IPS-20b (cell line): ENCODE measurements around the gene OR8D1.

ENCODE experiments used
- H3K27ac ChIP-seq: one replicate; pipeline ENCODE4 v1.5.1; 2013; ENCODE audit warnings: low read length
- H3K27me3 ChIP-seq: 2 replicates; pipeline ENCODE4 v1.6.1; 2013; ENCODE audit warnings: mild to moderate bottlenecking, low read length, inconsistent platforms; ENCODE audit not compliant: insufficient read depth
- H3K36me3 ChIP-seq: 2 replicates; pipeline ENCODE4 v1.6.1; 2013; ENCODE audit warnings: low read depth, mild to moderate bottlenecking, inconsistent platforms, low read length, moderate library complexity; ENCODE audit not compliant: insufficient read depth
- H3K4me1 ChIP-seq: 2 replicates; pipeline ENCODE4 v1.6.1; 2013; ENCODE audit warnings: mild to moderate bottlenecking, control low read depth, inconsistent platforms, low read length, moderate library complexity; ENCODE audit not compliant: insufficient read depth
- H3K4me3 ChIP-seq: 2 replicates; pipeline ENCODE4 v1.5.1; 2013; ENCODE audit warnings: mild to moderate bottlenecking, low read length, inconsistent platforms
- H3K9ac ChIP-seq: 2 replicates; pipeline ENCODE4 v1.6.1; 2013; ENCODE audit warnings: low read depth, mild to moderate bottlenecking, inconsistent platforms, low read length, moderate library complexity
- H3K9me3 ChIP-seq: 2 replicates; pipeline ENCODE4 v1.6.1; 2013; ENCODE audit warnings: mild to moderate bottlenecking, low read depth, low read length, inconsistent platforms; ENCODE audit not compliant: insufficient read depth

OR8D1 gene

GRCh38 chr11:124313849-124314248, at the start of gene OR8D1:
TSS of gene OR8D1 (minus strand) at chr11:124313949. CDS start at chr11:124310766, 3,183 bp downstream.
- no peak within 1 kb of the TSS for H3K9ac ChIP-seq
- H3K27me3 ChIP-seq = no peaks in the 10 kb centered on the region
- H3K4me1 ChIP-seq = no peaks in the 10 kb centered on the region
- H3K4me3 ChIP-seq = no peak within 1 kb of the TSS
- H3K9me3 ChIP-seq = no peaks in the 10 kb centered on the region
- no peaks in the 10 kb centered on the region for H3K36me3 ChIP-seq
- no peak within 1 kb of the TSS for H3K27ac ChIP-seq

DNA sequence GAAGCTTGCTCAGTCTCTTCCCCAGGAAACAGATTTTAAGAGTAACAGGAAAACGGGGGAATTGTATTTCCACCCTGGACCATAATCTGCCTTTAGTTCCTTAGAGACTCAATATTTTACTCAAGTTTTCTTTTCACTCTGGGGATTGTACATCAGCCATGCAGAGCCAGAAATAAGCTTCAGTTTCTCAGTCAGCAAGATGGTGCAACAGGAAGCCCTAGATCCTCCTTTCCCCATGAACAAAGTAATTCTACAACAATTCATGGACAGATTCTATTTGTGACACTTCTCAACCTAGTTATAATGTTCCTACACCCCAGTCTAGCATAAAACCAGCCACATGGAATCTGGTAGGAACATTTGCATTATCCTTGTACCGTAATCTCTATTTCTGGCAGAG, 45.8 kb upstream of the OR8D1 start:
- H3K36me3 ChIP-seq = no peaks in the 10 kb centered on the region
- H3K4me1 ChIP-seq = no peaks in the 10 kb centered on the region
- no peaks in the 10 kb centered on the region for H3K27me3 ChIP-seq
- H3K9ac ChIP-seq = no peak overlapping the region
- no peak overlapping the region for H3K4me3 ChIP-seq
- H3K27ac ChIP-seq = no peak overlapping the region
- H3K9me3 ChIP-seq = no peaks in the 10 kb centered on the region

DNA sequence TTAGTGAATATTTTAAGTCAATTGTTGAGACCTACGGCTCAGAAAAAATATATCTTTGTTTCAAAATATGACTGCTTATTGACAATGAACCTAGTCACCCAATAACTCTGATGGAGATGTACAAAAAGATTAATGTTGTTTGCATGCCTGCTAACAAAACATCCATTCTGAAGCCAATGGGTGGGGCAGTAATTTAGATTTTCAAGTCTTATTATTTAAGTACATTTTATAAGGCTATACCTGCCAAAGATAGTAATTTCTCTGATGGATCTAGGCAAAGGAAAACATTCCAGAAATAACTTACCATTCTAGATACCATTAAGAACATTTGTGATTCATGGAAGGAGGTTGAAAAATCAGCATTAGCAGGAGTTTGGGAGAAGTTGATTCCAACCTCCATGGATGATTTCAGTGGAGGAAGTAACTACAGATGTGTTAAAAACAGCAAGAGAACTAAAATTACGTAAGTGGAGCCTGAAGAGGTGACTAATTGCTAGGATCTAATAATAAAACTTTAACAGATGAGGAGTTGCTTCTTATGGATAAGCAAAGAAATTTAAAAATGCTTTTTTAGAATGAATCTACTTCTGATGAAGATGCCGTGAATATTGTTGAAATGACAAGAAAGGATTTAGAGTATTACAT, 32.7 kb upstream of the OR8D1 start:
- H3K36me3 ChIP-seq = no peaks in the 10 kb centered on the region
- H3K4me3 ChIP-seq = no peak overlapping the region
- no peak overlapping the region for H3K27ac ChIP-seq
- no peak overlapping the region for H3K9ac ChIP-seq
- H3K4me1 ChIP-seq = no peaks in the 10 kb centered on the region
- H3K27me3 ChIP-seq = no peaks in the 10 kb centered on the region
- no peaks in the 10 kb centered on the region for H3K9me3 ChIP-seq

DNA sequence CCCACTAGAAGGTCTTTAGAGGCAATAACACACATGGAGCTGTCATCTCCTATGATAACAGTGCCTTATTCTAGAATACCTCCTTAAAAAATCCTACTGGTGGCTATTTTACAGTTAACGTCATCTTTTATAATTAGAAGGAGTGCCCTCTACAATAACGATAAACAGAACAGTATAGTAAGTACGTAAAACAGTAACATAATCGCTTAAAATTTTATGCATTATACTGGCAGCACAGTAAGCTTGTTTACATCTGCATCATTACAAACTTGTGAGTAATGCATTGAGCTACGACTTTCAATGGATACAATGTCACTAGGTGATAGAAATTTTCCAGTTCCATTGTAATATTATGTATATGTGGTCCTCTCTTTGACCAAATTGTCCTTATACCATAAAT, 30.6 kb upstream of the OR8D1 start:
- Histone ChIP-seq H3K4me3 (no peak overlapping the region), H3K27me3 (no peaks in the 10 kb centered on the region), H3K36me3 (no peaks in the 10 kb centered on the region), H3K4me1 (no peaks in the 10 kb centered on the region), H3K9ac (no peak overlapping the region), H3K27ac (no peak overlapping the region), H3K9me3 (no peaks in the 10 kb centered on the region)

DNA sequence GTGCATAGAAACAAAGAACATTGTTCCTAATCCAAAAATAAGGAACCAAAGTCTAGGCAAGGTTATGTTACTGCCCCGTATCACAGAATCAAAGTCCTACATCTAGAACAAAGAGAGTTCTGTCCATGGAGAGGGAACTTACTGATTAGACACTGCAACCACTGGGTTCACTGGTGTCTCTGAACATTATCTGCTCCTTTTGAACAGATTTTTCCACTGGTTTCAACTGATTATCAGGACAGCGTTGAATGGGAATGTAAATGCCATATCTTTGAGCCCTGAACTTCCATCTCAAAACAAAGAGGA, 26.3 kb upstream of the OR8D1 start:
- no peaks in the 10 kb centered on the region for H3K4me1 ChIP-seq
- H3K9ac ChIP-seq = no peak overlapping the region
- no peaks in the 10 kb centered on the region for H3K9me3 ChIP-seq
- no peak overlapping the region for H3K4me3 ChIP-seq
- H3K27ac ChIP-seq = no peak overlapping the region
- H3K27me3 ChIP-seq = no peaks in the 10 kb centered on the region
- H3K36me3 ChIP-seq = no peaks in the 10 kb centered on the region

GRCh38 chr11:124339396-124340141, 25.8 kb upstream of the OR8D1 start:
- Histone ChIP-seq H3K9ac (no peak overlapping the region), H3K27me3 (no peaks in the 10 kb centered on the region), H3K4me3 (no peak overlapping the region), H3K9me3 (no peaks in the 10 kb centered on the region), H3K4me1 (no peaks in the 10 kb centered on the region), H3K36me3 (no peaks in the 10 kb centered on the region), H3K27ac (no peak overlapping the region)

DNA sequence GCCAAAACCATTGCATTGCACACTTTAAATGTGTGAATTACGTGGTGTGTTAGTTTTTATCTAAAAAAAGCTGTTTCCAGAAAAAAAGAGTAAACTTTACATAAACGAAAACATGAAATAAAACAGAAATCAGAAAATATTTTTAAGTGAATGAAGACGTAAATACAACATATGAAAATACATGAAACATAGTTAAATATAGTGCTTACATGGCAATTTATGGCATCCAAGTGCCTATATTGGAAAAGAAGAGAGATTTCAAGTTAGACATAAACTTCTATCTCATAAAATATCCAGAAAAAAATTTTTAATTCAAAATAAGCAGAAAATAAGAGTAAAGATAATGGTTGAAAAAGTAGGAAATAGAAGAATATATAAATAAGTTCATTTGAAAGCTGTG, 18.1 kb upstream of the OR8D1 start:
- H3K9me3 ChIP-seq = peaks cover 14% of the 10 kb centered on the region; the same call in 1 of the 2 replicates
- H3K27ac ChIP-seq = no peak overlapping the region
- H3K9ac ChIP-seq = no peak overlapping the region
- no peaks in the 10 kb centered on the region for H3K27me3 ChIP-seq
- H3K4me3 ChIP-seq = no peak overlapping the region
- no peaks in the 10 kb centered on the region; the same call in 1 of the 2 replicates for H3K4me1 ChIP-seq
- H3K36me3 ChIP-seq = no peaks in the 10 kb centered on the region

- Histone ChIP-seq H3K36me3 (no peaks in the 10 kb centered on the region), H3K27me3 (no peaks in the 10 kb centered on the region), H3K4me1 (no peaks in the 10 kb centered on the region; the same call in 1 of the 2 replicates), H3K4me3 (no peak overlapping the region), H3K9ac (no peak overlapping the region), H3K9me3 (peaks cover 14% of the 10 kb centered on the region; the same call in 1 of the 2 replicates), H3K27ac (no peak overlapping the region)
Measured at GRCh38 chr11:124329787-124330478, 16.2 kb upstream of the OR8D1 start.

DNA sequence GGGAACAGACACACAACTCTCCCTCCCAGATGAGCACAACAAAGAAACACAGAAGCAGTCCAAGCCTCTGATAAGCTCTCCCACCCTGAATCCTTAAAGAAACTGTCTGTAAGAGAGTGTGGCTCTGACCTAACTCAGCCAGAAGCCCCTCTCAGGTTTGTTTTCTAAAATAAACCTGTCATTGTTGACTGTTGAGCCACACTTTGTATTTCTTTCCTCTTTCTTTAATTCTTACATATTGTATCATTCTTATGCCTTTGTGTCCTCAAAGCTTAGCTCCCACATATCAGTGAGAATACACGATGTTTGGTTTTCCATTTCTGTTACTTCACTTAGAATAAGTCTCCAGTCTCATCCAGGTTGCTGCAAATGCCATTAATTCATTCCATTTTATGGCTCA, 14.0 kb upstream of the OR8D1 start:
- H3K27me3 ChIP-seq = no peaks in the 10 kb centered on the region
- H3K4me3 ChIP-seq = no peak overlapping the region
- H3K9ac ChIP-seq = no peak overlapping the region
- no peak overlapping the region for H3K27ac ChIP-seq
- H3K4me1 ChIP-seq = no peaks in the 10 kb centered on the region; the same call in 1 of the 2 replicates
- peaks cover 14% of the 10 kb centered on the region; the same call in 1 of the 2 replicates for H3K9me3 ChIP-seq
- H3K36me3 ChIP-seq = no peaks in the 10 kb centered on the region

DNA sequence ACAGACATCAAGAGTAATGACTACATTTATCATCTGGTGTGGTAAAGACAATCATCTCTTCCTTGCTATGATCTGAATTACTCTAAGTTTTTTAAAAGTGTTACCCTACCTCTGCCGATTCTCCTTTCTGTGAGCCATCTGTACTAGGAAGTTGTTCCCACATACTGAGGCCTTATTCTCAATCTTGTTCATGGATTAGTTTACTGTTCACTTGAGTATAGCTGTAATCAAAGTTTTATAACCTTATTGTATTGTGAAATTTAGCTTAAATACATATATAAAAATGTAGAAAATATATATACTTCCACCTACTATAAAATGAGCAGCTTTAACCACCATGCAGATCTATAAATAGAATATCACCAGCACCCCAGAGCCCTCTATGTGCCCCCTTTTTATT, 8.6 kb upstream of the OR8D1 start:
- H3K9me3 ChIP-seq = no peaks in the 10 kb centered on the region
- H3K27me3 ChIP-seq = no peaks in the 10 kb centered on the region
- no peak overlapping the region for H3K4me3 ChIP-seq
- H3K9ac ChIP-seq = no peak overlapping the region
- no peaks in the 10 kb centered on the region for H3K36me3 ChIP-seq
- H3K27ac ChIP-seq = no peak overlapping the region
- H3K4me1 ChIP-seq = no peaks in the 10 kb centered on the region; the same call in 1 of the 2 replicates

DNA sequence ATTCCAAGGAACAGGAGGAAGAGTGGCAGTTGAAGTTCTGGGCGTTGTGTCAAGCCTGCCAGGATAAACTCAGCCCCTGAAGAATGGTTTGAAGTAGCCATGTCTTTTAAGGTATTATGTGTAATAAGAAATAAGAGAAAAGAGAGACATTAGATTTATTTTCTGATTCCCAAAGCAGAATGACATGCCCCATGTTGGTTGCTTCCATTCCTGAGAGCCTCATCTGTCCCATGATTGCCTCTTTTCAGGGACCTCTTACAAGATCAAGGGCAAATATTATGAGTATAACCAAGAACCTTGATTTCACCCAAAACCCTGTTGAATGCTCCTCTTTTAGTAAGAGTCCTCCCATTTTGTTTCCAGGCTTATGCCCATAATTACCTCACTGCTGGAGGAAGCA, 6.3 kb upstream of the OR8D1 start, which contains the start of gene OR8D2:
TSS of gene OR8D2 (minus strand) at position 101 of the 400 bp plus-strand sequence. CDS start at position 101, 0 bp downstream.
- H3K27ac ChIP-seq = no peak within 1 kb of the TSS
- no peak within 1 kb of the TSS for H3K4me3 ChIP-seq
- no peak within 1 kb of the TSS for H3K9ac ChIP-seq
- no peaks in the 10 kb centered on the region for H3K4me1 ChIP-seq
- H3K36me3 ChIP-seq = no peaks in the 10 kb centered on the region
- H3K27me3 ChIP-seq = no peaks in the 10 kb centered on the region
- H3K9me3 ChIP-seq = no peaks in the 10 kb centered on the region

DNA sequence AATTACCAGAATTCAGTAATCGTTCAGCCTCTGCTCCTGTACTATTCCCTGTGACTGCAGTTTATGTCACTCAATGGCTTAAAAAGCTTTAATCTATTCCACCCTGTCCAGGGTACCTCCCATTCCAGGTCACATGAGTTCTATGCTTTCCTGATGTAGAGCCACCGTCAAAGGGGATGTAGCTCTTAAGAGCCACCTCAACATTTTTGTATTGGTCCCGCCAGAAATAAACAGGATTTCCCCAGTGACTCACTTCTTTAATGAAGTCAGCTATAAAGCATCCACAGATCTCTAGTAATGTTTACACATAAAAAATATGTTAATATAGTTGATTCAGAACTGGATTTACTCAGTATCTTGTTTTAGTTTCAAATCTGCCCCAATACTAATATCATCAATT, 1.3 kb upstream of the OR8D1 start:
- Histone ChIP-seq H3K27ac (no peak overlapping the region), H3K4me1 (no peaks in the 10 kb centered on the region), H3K9me3 (no peaks in the 10 kb centered on the region), H3K27me3 (no peaks in the 10 kb centered on the region), H3K36me3 (no peaks in the 10 kb centered on the region), H3K9ac (no peak overlapping the region), H3K4me3 (no peak overlapping the region)
